Vagina (tissue), 2 donors: ENCODE results near the gene MEGF8.

ENCODE experiments used
- POLR2A ChIP-seq, 2 donors: fragments of 450-650 bp; IDR thresholded peaks; one replicate each; pipeline ENCODE4 v1.6.1; 2017; ENCODE audit warnings: antibody characterized with exemption in 2 of 2, mild to moderate bottlenecking in 2 of 2, moderate library complexity in 2 of 2
- POLR2AphosphoS5 ChIP-seq, 2 donors: sonication (generic); formaldehyde crosslinking; IDR thresholded peaks; one replicate each; pipeline ENCODE4 v1.9.0; 2017; ENCODE audit warnings: antibody characterized with exemption in 2 of 2, mild to moderate bottlenecking in 2 of 2, low read depth in 1 of 2; ENCODE audit not compliant: insufficient read depth in 1 of 2
- TF ChIP-seq, protein P1 (sequence below), 3 experiments: fragments of 450-650 bp in 2 of 3; fragments of 200-600 bp in 1 of 3; sonication (generic) in 1 of 3; IDR thresholded peaks; one replicate each; pipeline ENCODE4 v1.5.1; 2017 to 2019; ENCODE audit warnings: antibody characterized with exemption in 3 of 3, mild to moderate bottlenecking in 2 of 3, moderate library complexity in 2 of 3

DNA sequence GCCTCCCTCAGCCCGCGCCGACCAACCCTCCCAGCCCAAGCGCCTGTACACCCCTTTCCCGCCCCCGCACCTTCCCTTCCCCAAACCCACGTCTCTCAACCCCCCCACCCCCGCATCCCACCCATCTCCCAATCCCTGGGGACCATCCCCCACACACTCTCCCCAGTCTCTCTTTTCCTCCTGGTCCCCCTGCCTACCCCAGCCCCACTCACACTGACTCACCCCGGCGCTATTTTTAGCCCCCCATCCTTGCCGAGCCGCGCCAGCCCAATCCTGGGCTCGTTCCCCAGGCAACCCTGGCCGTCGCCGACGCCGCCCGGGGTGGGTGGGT, 44.7 kb upstream of the MEGF8 start:
- TF ChIP-seq, protein P1, sequence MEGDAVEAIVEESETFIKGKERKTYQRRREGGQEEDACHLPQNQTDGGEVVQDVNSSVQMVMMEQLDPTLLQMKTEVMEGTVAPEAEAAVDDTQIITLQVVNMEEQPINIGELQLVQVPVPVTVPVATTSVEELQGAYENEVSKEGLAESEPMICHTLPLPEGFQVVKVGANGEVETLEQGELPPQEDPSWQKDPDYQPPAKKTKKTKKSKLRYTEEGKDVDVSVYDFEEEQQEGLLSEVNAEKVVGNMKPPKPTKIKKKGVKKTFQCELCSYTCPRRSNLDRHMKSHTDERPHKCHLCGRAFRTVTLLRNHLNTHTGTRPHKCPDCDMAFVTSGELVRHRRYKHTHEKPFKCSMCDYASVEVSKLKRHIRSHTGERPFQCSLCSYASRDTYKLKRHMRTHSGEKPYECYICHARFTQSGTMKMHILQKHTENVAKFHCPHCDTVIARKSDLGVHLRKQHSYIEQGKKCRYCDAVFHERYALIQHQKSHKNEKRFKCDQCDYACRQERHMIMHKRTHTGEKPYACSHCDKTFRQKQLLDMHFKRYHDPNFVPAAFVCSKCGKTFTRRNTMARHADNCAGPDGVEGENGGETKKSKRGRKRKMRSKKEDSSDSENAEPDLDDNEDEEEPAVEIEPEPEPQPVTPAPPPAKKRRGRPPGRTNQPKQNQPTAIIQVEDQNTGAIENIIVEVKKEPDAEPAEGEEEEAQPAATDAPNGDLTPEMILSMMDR (IDR thresholded peaks at IDR 0.05) = no peak
- TF ChIP-seq POLR2A (IDR thresholded peaks at IDR 0.05) = no peak
- TF ChIP-seq POLR2AphosphoS5 (IDR thresholded peaks at IDR 0.05; ENCODE audit: insufficient read depth in 1 of 2, low read depth in 1 of 2) = no peak
